Neuronal stem cell (in vitro differentiated cells): ENCODE data around the gene PDZD4. TPM values are rescaled to one million over a fixed set of nuclear protein-coding genes. Genes with fewer than 3 reads are reported as not detected.
A peak's percentile ranks its signal among the peaks of the same experiment; 100 is the strongest.

Source experiments
- DNase-seq: peaks from one replicate; pipeline ENCODE4 v3.0.0-alpha.2; 2013; ENCODE audit warnings: low spot score
- H2AFZ ChIP-seq: one replicate; pipeline ENCODE4 v1.6.1; 2013; ENCODE audit warnings: mild to moderate bottlenecking, low read length, inconsistent platforms
- H2AK5ac ChIP-seq: 2 replicates; pipeline ENCODE4 v1.6.1; 2013; ENCODE audit warnings: low read depth, mild to moderate bottlenecking, inconsistent platforms, low read length, moderate library complexity, mixed read lengths
- H2BK120ac ChIP-seq: 2 replicates; pipeline ENCODE4 v1.6.1; 2013; ENCODE audit warnings: low read depth, mild to moderate bottlenecking, inconsistent platforms, low read length, moderate library complexity, mixed read lengths
- H2BK12ac ChIP-seq: one replicate; pipeline ENCODE4 v1.6.1; 2013; ENCODE audit warnings: low read length, inconsistent platforms
- H2BK15ac ChIP-seq: 2 replicates; pipeline ENCODE4 v1.6.1; 2013; ENCODE audit warnings: mild to moderate bottlenecking, low read length, inconsistent platforms, mixed read lengths
- H2BK5ac ChIP-seq: one replicate; pipeline ENCODE4 v1.6.1; 2013; ENCODE audit warnings: inconsistent platforms, mild to moderate bottlenecking, low read length, moderate library complexity
- H3K14ac ChIP-seq: one replicate; pipeline ENCODE4 v1.6.1; 2013; ENCODE audit warnings: low read length, inconsistent platforms
- H3K18ac ChIP-seq: 2 replicates; pipeline ENCODE4 v1.6.1; 2013; ENCODE audit warnings: low read length, inconsistent platforms
- H3K23ac ChIP-seq: 2 replicates; pipeline ENCODE4 v1.6.1; 2013; ENCODE audit warnings: low read depth, mild to moderate bottlenecking, mixed read lengths, low read length, inconsistent platforms; ENCODE audit not compliant: poor library complexity
- H3K27ac ChIP-seq: replicated peaks from 3 replicates; pipeline ENCODE4 v1.5.1; 2013; ENCODE audit warnings: low read length, inconsistent platforms
- H3K27me3 ChIP-seq, 3 experiments: 2 replicates each; pipeline ENCODE4 v1.6.1; 2013; ENCODE audit warnings: low read length in 3 of 3, mild to moderate bottlenecking in 2 of 3, inconsistent platforms in 1 of 3, low read depth in 1 of 3, mixed read lengths in 1 of 3, moderate library complexity in 1 of 3; ENCODE audit not compliant: control insufficient read depth in 3 of 3, insufficient read depth in 3 of 3
- H3K36me3 ChIP-seq, 2 donors: replicated peaks in 1 of 2; 2 replicates each; pipeline ENCODE4 v1.6.1; 2013; ENCODE audit warnings: low read length in 2 of 2; ENCODE audit not compliant: control insufficient read depth in 2 of 2, insufficient read depth in 2 of 2
- H3K4ac ChIP-seq: 2 replicates; pipeline ENCODE4 v1.6.1; 2013; ENCODE audit warnings: inconsistent platforms, mild to moderate bottlenecking, low read length, moderate library complexity
- H3K4me1 ChIP-seq, 2 donors: 1 replicate in 1 of 2; 2 replicates in 1 of 2; pipeline ENCODE4 v1.6.1; 2013; ENCODE audit warnings: low read length in 2 of 2, low read depth in 1 of 2; ENCODE audit not compliant: control insufficient read depth in 2 of 2, insufficient read depth in 1 of 2
- H3K4me2 ChIP-seq: one replicate; pipeline ENCODE4 v1.6.1; 2013; ENCODE audit warnings: mild to moderate bottlenecking, low read length, inconsistent platforms; ENCODE audit not compliant: insufficient read depth, poor library complexity, severe bottlenecking
- H3K4me3 ChIP-seq, 2 donors: 2 replicates each; pipeline ENCODE4 v1.5.1; 2013; ENCODE audit warnings: low read length in 2 of 2, mild to moderate bottlenecking in 2 of 2, inconsistent platforms in 1 of 2, moderate library complexity in 1 of 2
- H3K79me1 ChIP-seq: one replicate; pipeline ENCODE4 v1.6.1; 2013; ENCODE audit warnings: low read depth, mild to moderate bottlenecking, inconsistent platforms, low read length, moderate library complexity
- H3K9ac ChIP-seq: one replicate; pipeline ENCODE4 v1.6.1; 2013; ENCODE audit warnings: mild to moderate bottlenecking, low read depth, low read length, inconsistent platforms; ENCODE audit not compliant: poor library complexity
- H3K9me3 ChIP-seq, 2 donors: replicated peaks in 1 of 2; 2 replicates each; pipeline versions ENCODE3 to v1.6.1; 2013; ENCODE audit warnings: low read length in 2 of 2, mild to moderate bottlenecking in 2 of 2, inconsistent platforms in 1 of 2, low read depth in 1 of 2, mixed read lengths in 1 of 2, moderate library complexity in 1 of 2; ENCODE audit not compliant: control insufficient read depth in 2 of 2, insufficient read depth in 1 of 2
- H4K8ac ChIP-seq: one replicate; pipeline ENCODE4 v1.6.1; 2013; ENCODE audit warnings: low read depth, mild to moderate bottlenecking, inconsistent platforms, low read length, moderate library complexity
- H4K91ac ChIP-seq: one replicate; pipeline ENCODE4 v1.6.1; 2013; ENCODE audit warnings: low read length, low read depth, mild to moderate bottlenecking, inconsistent platforms; ENCODE audit not compliant: poor library complexity
- WGBS, 2 donors: extraction: QIAGEN DNeasy Blood & Tissue Kit; methylation state at CpG; one replicate each; pipeline ENCODE4 v1.1.7; 2013; ENCODE audit warnings: missing lambda C conversion rate in 2 of 2, mixed read lengths in 1 of 2; ENCODE audit not compliant: insufficient read length in 2 of 2, insufficient replicate concordance in 1 of 2; ENCODE audit errors: extremely low coverage in 2 of 2; 5-methylcytosine and 5-hydroxymethylcytosine counted together
- polyA plus RNA-seq, 2 experiments: library from polyadenylated mRNA; stranded (reverse); fragments of 200-250 nt; gene quantifications; one replicate each; pipeline ENCODE4 v1.2.3, GENCODE V29; 2013

PDZD4 gene
- 13.1 TPM for polyA plus RNA-seq (2013, experiment 1 of 2)
- 12.8 TPM for polyA plus RNA-seq (2013, experiment 2 of 2)

- Histone ChIP-seq H4K91ac (no peak within 1 kb of the TSS), H3K4me3 (peak within 1 kb of the TSS; percentile 68 to 84), H3K4ac (no peak within 1 kb of the TSS), H2BK5ac (no peak within 1 kb of the TSS), H3K36me3 (peaks cover 0 to 9% of the 10 kb centered on the region in 2 donors), H3K23ac (no peak within 1 kb of the TSS), H2BK120ac (no peak within 1 kb of the TSS), H3K4me2 (peak within 1 kb of the TSS; percentile 83), H3K27me3 (peaks cover 0 to 19% (median 17%) of the 10 kb centered on the region in 3 experiments), H3K27ac (no peak within 1 kb of the TSS), H3K4me1 (peaks cover 5 to 6% of the 10 kb centered on the region in 2 donors), H3K9ac (peak within 1 kb of the TSS; percentile 60), H2AK5ac (no peak within 1 kb of the TSS), H3K14ac (peak within 1 kb of the TSS; percentile 8), H3K18ac (peak within 1 kb of the TSS; percentile 76), H3K9me3 (no peaks in the 10 kb centered on the region), H3K79me1 (no peaks in the 10 kb centered on the region), H4K8ac (no peak within 1 kb of the TSS), H2BK15ac (no peak within 1 kb of the TSS), H2AFZ (peak within 1 kb of the TSS; percentile 78), H2BK12ac (no peak within 1 kb of the TSS)
- DNase-seq: no peak
- no CpG with 5 or more reads among the region's 97 CpGs for WGBS, 2 donors
Measured at GRCh38 chrX:153829799-153830639, at the start of gene PDZD4. Gene PDZD4, minus strand, starts transcription at chrX:153830544. Its CDS starts 246 bp downstream, at chrX:153830298.

- H2AFZ ChIP-seq: no peak overlapping the region
- H3K9ac ChIP-seq: no peak overlapping the region
- peaks cover 1% of the 10 kb centered on the region for H3K79me1 ChIP-seq
- peaks cover 34 to 68% of the 10 kb centered on the region in 2 donors for H3K4me1 ChIP-seq
- H3K9me3 ChIP-seq: no peaks in the 10 kb centered on the region
- no CpG with 5 or more reads among the region's 12 CpGs for WGBS, 2 donors
- no peak overlapping the region for H2BK12ac ChIP-seq
- H2BK15ac ChIP-seq: peak overlapping the region; percentile 85
- H2BK120ac ChIP-seq: peak overlapping the region; percentile 17
- H2BK5ac ChIP-seq: peak overlapping the region; percentile 53
- H3K23ac ChIP-seq: no peak overlapping the region
- H3K18ac ChIP-seq: peak overlapping the region; percentile 92
- peak overlapping the region; percentile 86 for H2AK5ac ChIP-seq
- no peak overlapping the region for H3K27ac ChIP-seq
- no peak for DNase-seq
- H4K91ac ChIP-seq: no peak overlapping the region
- H3K4me2 ChIP-seq: no peak overlapping the region
- H3K27me3 ChIP-seq: peaks cover 0 to 27% (median 8%) of the 10 kb centered on the region in 3 experiments
- no peak overlapping the region for H4K8ac ChIP-seq
- no peak overlapping the region for H3K4ac ChIP-seq
- no peak overlapping the region for H3K14ac ChIP-seq
- H3K36me3 ChIP-seq: no peaks in the 10 kb centered on the region
- H3K4me3 ChIP-seq: peak overlapping the region in 1 of 2 donors; percentile 33
Measured at GRCh38 chrX:153879741-153880439, 49.5 kb upstream of the PDZD4 start.

- peak overlapping the region; percentile 66 for H3K4ac ChIP-seq
- H3K4me2 ChIP-seq: peak overlapping the region; percentile 40
- whole genome bisulfite sequencing, 2 donors: no CpG with 5 or more reads among the region's 28 CpGs
- no peak for DNase-seq
- no peaks in the 10 kb centered on the region for H3K9me3 ChIP-seq
- no peak overlapping the region for H3K14ac ChIP-seq
- peak overlapping the region; percentile 21 for H3K9ac ChIP-seq
- peak overlapping the region; percentile 86 for H2AK5ac ChIP-seq
- no peaks in the 10 kb centered on the region for H3K36me3 ChIP-seq
- peak overlapping the region; percentile 75 for H3K27ac ChIP-seq
- H4K8ac ChIP-seq: no peak overlapping the region
- H2AFZ ChIP-seq: peak overlapping the region; percentile 38
- no peak overlapping the region for H3K23ac ChIP-seq
- peak overlapping the region; percentile 17 for H2BK120ac ChIP-seq
- H3K79me1 ChIP-seq: peaks cover 1% of the 10 kb centered on the region
- H2BK15ac ChIP-seq: peak overlapping the region; percentile 85
- H2BK12ac ChIP-seq: peak overlapping the region; percentile 22
- no peak overlapping the region for H4K91ac ChIP-seq
- H3K4me1 ChIP-seq: peaks cover 42 to 65% of the 10 kb centered on the region in 2 donors
- peak overlapping the region in 1 of 2 donors; percentile 33 for H3K4me3 ChIP-seq
- H3K27me3 ChIP-seq: peaks cover 0 to 19% (median 4%) of the 10 kb centered on the region in 3 experiments
- peak overlapping the region; percentile 53 for H2BK5ac ChIP-seq
- peak overlapping the region; percentile 89 for H3K18ac ChIP-seq
Measured at GRCh38 chrX:153878969-153879653, 48.8 kb upstream of the PDZD4 start.
